Pulmonary artery endothelial cell (primary cell): ENCODE measurements around the gene SORBS1. TPM values are rescaled to one million over a fixed set of nuclear protein-coding genes. Genes with fewer than 3 reads are reported as not detected.
"Not testable (repeated sequence)": the region's sequence is repeated elsewhere in the genome, so short reads cannot be mapped to it uniquely, and the experiment has no call there.

Source experiments
- DNase-seq: peaks from one replicate; pipeline ENCODE4 v3.0.0-alpha.2; 2011; ENCODE audit warnings: low read depth, low spot score
- total RNA-seq: library from RNA; depleted of rRNA; stranded (reverse); fragments of >200 nt; gene quantifications from 2 replicates; pipeline ENCODE4 v1.2.3, GENCODE V29; 2014

The SORBS1 gene
- total RNA-seq, 1 donor from 2014 or later: 0.26 TPM

DNA sequence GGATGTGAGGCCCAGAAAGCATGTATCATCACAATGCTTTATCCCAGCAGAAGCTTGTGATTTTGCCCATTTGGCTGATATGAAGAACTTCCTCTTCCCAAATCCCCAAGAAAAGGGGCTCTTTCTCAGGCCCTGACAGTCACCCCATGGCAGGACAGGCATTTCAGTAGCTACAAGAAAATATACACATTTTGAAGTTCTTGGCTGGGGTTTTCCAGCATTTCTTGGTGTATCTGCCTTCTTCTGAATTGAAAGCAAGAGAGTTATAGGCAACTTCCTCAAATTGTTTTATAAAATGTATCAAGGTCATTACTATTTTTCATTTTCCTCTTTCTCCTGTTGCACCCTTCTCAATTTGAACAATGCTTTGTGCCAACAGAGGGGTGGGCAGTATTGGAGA lies 207.1 kb downstream of the SORBS1 start:
- DNase-seq: no peak

DNA sequence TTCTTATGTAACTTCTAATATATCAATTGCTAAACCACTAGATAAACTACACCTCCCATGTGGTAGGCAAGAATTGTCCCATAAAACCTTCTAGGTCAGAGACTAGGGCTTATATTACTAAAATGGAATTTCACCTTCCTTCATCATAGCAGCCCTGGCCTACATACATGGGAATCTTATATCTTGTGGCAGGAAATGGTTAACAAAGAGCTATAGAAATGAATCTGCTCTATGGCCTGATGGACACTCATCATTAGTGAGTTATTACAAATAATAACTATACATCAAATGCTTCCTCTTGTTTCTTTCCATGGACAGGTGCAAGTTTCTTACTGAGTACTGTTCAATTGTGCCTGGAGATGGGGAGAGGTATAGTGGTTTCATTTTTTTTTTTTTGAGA lies 208.0 kb downstream of the SORBS1 start:
- DNase-seq: no peak

DNA sequence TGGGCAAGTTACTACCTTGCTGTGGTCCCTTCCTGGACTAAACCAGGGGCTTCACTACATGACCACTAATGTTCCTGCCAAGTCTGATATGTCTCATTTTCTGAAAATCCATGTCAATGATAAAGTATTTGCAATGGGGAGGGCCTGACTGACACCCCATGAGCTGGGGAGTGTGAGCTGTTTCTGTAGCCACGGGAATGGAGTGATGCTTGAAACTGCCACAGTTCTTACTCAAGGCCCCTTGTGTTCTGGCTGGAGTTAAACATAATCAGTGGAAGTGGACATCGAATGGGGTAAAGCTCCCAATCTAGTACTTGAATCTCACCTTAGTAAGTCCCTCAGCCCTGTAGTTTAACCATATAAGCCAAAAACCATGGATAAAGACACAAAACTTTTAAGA lies 208.5 kb downstream of the SORBS1 start:
- no peak for DNase-seq

DNA sequence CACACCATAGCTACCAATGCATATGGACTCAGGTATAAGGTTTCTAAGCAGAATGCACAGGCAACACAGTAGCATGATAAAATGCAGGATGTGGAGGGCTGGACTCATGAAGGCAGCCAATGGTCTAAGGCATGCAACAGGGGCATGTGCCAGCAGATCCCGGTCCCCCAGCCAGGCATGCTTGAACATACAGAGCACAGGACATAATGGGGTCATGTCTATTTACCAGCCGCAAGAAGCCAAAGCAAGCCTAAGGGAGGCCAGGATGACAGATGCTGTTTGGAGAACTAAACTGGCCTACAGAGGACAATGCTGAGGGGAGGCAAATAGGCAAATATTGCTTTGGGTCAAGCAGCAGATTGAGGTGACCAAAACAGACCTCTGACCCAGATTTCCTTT lies 210.3 kb downstream of the SORBS1 start:
- DNase-seq: no peak

DNA sequence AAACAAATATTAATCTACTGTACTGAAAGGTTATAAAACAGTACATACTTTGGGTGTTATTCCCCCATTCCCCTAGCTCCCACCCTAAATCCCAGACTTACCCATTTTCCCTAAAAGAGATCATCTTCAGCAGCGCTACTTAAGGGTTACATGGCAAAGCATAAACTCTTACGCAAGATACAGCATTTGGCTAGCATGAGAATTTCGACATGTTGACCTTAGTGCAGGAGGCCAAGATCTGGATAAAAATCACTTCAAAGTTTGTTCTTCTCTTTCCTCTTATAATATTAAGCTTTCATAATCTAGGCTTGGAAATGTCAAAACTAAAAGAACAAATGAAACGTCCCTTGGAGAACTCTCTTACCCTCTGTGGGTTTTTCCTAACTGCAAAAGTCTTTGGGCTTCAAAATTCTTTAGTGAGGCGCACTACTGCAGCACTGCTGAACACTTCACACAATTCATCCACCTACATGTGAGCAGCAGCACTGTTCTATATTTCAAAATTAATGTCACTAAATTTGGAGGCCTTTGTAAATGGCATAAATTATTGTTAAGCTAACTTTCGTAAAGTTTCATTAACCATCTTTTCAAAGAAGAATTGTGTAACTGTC lies 210.8 kb downstream of the SORBS1 start:
- DNase-seq: no peak

DNA sequence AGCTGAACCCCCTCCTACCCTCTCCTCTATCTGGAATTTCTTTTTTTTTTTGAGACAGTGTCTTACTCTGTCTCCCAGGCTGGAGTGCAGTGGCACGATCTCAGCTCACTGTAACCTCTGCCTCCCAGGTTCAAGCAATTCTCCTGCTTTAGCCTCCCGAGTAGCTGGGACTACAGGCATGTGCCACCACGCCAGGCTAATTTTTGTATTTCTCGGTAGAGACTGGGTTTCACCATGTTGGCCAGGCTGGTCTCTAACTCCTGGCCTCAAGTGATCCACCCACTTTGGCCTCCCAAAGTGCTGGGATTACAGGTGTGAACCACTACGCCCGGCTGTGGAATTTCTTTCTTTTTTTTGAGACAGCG lies 213.8 kb downstream of the SORBS1 start:
- DNase-seq: not testable (repeated sequence)

DNA sequence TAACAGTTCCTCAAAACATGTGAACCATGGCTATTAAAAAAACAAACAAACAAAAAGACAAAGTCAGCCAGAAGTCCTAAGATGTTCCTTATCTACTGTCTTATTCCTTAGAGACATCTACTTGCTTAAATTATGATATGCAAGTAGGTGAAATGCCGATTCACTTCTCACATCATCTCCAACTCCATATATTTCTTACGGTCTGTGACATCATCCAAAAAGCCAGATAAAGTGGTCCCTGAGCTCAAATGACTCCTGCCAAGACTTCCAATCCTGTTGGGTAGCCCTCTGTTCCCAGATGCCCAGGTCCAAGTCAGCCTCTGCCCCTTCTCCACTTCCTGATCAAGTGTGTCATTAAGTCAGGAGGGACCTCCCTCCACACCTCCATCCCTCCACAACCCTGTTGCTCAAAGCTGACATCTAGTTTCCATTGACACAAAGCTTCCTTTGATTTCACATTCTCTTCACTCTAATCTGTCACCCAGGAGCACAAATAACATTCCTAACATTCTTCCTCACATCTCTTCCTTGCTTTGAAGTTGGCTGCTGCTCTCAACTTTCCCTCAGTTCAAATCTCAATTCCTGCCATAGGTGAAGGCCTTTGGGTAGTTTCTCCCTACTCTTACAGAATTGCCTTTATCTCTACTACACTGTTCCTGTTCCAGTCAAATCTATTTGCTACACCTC lies 214.3 kb downstream of the SORBS1 start:
- no peak for DNase-seq

DNA sequence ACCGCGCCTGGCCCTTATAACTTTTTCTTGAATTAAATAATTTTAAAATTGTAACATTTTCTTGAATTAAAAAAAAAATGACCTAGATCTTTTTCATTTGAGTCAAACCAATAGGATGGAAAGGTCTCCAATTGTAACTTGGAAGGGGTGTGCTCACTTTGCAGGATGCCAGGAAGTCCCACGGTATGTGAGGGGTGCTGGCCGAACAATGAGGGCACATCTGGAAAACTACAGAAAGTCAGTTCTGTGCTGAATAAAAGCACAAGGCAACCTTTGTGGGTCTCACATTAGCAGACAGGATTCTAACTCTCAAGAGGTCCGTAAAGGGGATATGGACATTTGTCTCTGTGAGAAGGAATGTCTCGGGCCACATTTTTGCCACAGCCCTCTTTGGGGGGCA lies 217.6 kb downstream of the SORBS1 start:
- no peak for DNase-seq

DNA sequence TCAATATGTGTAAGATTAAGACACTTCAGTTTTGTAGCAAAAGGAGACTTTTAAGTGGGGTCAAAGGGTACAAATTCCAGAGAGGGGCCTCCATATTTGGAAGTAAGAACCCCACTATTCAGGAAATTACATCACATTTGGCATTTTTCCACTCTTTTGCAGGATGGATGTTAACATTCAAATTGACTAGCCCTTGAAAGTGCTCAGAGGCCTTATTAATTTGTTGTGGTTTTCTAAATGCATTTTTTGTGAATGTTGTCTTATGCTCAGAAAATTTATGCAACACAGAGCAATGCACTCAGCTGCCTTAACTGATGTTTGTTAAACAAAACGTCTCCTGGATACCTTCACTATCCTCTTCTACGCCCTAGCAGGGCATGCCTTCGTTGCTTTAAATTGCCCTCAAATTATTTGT lies 219.4 kb downstream of the SORBS1 start:
- DNase-seq: no peak

DNA sequence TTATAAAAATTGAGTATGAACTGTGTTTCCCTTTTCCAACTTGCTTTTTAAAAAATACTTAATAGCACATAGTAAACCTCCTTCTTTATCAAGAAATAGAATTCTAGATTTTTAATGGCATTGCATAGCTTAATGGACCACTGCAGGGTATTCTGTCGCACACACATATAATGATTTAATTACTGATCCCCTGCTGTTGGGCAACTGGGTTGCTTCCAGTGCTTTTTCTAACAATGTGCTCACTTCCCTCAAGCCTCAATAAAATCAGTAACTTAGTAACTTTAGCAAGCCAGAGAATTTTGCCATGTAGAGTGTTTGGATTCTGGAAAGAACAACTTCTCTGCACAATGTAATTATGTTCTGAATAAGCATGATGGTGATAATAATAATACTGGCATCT lies 221.3 kb downstream of the SORBS1 start:
- no peak for DNase-seq

DNA sequence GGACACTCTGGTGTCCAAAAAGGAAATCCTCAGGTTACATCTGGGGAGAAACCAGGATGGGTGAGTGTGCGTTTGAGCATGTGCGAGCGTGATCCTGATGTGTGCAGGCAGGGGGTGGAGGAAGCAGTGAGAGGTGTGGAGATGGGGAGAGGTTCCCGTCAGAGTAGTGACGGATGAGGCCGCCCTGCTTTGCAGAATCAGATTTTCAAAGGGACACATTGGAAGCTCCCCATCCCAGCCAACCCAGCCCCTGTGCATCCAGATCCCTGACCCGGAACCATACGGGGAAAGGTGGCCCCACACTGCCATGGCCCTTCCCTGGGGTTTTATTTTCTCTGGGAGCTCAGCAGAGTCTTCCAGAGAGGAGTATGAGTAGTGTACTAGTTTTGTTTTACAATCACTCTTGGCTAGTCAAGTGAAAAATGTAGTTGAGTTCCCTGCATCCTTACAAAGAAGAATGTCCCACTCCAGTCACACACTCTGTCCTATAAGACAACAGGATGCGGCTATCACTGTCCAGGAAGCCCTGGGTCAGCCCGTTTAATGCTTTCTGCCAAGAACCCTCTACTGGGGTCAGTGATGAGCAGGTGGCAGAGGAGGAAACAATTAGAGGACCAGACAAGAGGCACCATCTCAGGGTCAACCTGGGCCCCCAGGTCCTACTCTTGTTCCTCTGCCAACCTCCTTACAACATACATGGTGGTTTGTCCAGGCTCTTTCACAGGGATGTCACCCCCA lies 223.6 kb downstream of the SORBS1 start:
- no peak for DNase-seq

DNA sequence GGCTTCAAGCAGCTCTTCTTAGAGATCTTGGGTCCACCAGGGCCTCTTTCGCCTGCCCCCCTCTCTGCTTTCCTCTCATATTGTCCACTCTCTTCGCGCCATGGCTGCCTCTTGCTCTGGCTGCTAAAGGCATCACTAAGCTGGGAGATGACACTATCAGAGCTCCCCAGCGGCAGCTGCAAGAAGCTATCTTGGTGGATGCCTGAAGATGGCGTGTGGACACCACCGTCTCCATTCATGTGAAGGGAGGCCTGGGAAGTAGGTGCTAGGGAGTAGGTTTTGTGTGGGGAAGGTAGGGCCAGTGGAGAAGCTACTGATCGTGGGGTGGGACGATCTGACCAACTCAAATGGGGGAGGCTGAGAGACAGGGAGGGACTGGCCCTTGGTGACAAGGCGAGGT lies 224.5 kb downstream of the SORBS1 start:
- no peak for DNase-seq

DNA sequence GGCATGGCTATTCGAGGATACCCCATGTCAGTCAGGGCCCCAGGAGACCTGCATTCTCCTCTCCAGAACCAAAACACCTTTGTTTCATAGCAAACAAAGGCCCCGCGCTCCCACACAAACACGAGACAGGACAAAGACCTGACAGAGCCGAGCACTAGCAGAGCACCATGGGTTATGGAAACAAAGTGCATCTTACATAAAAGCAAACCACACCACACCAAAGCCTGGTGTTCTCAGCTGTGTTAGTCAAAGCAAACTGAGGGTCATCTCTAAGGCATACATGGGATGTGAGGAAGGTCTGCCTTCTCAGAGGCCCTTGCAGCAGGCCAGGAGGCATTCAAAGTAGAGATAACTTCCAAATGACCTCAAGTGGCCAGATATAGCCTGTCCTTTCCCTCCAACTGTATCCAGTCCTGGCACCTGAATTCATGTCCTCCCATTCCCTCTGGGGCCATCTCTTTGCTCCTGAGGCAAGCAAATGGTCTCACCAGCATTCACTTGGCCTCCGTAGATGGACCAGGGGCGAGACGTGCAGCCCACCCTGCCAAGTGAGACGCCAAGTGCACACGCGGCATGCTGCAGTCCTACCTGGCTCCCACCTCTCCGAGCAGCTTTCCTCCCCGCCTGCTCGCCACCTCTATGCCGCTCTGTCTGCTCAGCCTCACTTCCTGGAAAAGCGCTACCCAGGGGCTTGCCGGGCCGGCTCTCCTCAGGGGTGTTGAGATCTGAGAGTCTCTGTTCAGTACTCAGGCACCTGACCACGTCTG lies 225.1 kb downstream of the SORBS1 start:
- no peak for DNase-seq

DNA sequence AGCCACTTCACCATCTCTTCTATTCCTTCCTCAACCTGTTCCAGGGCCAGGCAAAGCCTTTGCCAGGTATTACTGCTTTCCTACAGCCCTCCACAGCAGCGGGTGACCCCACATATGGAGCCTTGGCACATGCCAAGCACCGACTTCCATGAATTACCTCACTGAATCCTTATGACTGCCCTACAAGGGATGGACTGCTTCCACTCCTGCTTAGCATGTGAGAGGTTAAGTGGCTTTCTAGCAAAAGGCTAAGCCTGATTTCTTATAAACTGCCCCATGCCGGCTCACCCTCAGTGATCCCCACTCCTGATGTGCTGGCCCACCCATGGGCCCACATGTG lies 226.4 kb downstream of the SORBS1 start:
- no peak for DNase-seq

DNA sequence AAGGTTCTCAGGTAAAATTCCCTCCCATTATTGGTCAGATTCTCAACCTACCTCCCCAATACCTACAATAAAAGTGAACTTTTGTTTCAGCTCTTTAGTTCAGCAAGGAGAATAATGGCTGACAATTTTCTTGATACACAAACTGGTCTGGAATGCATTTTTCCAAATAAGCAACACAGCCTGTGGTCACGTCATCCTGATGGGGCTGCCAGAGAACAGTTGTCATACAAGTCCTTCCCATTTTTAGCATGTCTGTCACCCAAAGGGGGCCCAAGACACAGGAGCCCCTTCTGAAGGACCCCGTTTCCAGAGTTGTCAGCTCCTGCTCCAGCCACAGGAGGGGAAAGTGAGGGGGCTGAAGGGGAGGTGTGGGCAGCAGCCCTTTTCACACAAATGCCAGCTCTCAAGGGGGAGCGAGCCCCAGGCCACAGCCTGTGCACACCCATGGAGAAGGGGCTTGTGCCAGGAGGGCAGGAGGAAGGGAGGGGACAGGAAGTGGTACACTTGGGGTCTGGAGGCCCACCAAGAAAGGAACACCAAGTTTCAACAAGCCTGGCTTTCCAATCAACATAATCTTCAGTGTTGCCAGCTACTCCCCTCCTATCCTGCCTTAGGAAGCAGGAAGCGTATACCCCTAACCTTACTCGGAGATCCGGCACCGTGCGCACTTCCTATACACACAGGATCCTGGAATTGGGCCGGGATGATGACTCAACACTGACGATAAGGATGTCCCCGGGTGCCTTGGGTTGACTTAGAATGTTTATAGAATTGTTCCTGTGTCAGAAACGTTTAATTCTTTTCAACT lies 227.0 kb downstream of the SORBS1 start:
- peak; percentile 93 for DNase-seq

DNA sequence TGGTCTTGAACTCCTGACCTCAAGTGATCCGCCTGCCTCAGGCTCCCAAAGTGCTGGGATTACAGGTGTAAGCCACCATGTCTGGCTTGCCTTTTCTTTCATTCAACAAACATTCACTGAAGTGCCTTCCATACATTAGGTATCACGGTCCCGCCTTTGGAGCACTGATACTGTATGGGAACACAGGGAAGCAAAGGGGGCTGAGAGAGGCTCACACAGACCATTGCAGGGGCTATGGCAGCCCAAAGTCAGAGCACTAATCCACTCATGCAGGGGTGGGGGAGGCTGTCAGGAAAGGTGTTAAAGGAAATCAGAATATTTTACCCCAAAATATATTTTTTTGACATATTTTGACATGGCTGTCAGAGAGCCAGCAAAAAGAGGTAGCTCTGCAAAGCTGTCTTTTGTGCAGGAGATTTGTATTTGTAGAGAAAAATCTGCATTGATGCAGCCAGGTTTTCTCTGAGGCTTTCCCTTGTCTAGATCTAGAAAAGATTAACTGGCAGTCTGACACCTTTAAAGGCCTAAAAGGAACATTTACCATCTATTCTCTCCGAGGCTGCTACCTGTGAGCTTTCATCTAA lies 228.4 kb downstream of the SORBS1 start:
- no peak for DNase-seq

DNA sequence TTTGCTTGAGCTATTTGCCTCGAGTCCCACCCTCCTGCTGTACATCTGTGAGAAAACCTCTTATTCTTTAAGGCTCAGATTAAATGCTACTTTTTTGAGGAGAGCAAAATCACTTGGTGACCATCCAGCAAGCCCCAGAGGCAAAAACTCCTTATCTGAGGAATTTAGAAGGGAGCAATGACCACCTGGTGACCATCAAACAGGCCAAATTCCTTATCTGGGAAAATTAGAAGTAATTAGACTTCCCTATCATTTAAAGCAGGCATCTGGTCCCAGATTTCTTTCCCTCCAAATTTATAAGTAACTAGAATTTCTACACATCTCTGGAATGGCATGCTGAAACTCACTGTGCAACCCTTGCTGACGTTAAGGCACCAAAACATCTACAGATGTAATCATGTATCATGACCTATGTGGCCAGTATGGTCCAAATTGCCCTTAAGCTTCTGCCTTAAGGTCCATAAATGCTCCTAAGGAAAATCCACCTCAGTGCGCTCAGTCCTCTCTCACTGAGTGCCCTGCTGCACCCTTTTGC lies 229.5 kb downstream of the SORBS1 start:
- no peak for DNase-seq

DNA sequence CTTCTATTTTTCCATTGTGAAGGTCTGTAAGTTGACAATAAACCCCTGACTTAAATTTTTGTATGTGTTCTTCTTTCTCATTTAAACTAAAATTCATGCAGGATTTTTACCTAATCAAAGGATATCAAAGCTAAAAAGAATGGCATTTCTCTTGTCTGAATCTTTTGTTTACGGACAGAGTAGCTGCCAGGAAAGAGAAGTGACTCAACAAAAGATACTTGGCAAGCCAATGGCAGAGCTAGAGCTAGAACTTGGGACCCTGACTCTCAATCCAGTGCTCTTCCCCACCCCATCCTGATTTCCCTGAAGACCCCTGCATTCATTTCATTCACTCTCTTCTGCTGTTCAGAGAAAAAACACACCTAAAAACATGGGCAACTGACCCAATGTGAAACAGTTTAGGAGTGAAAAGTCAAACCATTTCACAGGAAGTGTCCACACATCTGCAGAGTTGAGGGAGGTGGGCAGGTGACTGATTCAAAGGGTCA lies 230.2 kb downstream of the SORBS1 start:
- no peak for DNase-seq

DNA sequence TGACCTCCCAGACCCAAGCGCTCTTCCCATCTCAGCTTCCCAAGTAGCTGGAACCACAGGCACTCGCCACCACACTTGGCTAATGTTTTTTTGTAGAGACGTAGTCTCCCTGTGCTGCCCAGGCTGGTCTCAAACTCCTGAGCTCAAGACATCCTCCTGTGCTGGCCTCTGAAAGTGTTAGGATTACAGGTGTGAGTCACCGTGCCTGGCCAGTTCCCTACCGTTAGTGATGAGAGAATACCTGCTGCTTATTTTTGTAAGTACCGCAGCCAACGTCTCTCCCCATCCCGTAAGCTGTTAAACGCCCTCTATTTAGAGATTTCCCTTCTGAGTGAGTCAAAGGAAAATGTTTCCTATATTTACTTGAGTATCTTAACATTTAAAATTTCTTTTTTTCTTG lies 231.9 kb downstream of the SORBS1 start:
- no peak for DNase-seq

DNA sequence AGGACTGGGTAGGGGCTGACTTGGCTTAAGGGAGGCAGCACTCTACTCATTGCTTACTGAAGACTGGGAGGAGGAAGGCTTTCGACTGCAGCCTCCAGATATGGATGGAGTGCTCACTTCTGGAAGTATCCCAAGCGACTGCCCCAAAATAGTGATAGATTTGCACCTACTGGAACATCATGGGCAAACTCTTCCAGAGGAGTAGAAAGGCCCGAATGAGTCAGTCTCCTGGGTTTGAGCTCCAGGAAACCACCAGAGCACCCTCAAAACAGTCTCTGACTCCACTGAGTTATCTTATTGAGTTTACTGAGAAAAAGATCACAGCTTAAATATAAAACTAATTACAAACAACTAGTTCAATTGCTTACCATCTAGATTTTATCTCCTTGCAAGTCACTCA lies 233.2 kb downstream of the SORBS1 start:
- no peak for DNase-seq

DNA sequence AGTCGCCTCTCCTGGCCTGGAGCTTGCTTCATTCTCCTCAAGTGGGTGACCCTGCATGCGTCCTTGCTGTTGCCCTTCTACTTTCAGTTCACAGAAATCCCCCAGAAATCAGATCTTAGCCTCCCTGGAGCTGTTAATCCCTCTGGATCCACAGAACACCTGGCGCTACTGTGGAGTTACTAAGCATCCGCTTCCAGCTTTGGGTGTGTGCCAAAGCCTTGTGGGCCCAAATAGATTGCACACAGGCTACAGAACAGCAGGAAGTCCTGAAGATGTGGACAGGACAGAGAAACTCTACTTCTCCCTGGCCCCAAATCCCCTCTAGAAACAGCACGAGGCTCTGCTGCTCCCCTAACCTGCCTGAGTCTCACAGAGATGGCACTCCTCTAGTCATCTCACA lies 233.8 kb downstream of the SORBS1 start:
- no peak for DNase-seq
